ENCODE results near the gene SCIMP. TPM values are rescaled to one million over a fixed set of nuclear protein-coding genes. Genes with fewer than 3 reads are reported as not detected.
A peak's percentile ranks its signal among the peaks of the same experiment; 100 is the strongest.
"Not testable (repeated sequence)": the region's sequence is repeated elsewhere in the genome, so short reads cannot be mapped to it uniquely, and the experiment has no call there.

Gene SCIMP
- total RNA-seq, 2 donors from 2014 or later: 4.5 to 7.3 TPM

GRCh38 chr17:5241861-5242671, 7.4 kb upstream of the SCIMP start:
- peak; percentile 49 for DNase-seq (ENCODE audit: low spot score)
- intact Hi-C loops (cut with DNase I): no loop called here

DNA sequence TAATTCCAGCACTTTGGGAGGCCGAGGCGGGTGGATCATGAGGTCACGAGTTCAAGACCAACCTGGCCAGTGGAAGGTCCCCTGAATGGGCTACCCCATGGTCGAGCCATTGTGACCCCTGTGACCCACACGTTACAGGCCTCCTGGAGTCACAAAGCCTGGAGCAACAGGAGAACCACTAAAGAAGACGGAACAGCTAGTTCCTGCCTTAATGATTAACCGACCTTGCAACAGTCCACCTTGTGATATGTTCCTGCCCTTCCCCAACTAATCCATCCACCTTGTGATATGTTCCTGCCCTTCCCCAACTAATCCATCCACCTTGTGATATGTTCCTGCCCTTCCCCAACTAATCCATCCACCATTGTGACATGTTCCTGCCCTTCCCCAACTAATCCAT, 5.1 kb upstream of the SCIMP start:
- intact Hi-C loops (cut with DNase I): not testable (repeated sequence)
- DNase-seq (ENCODE audit: low spot score): peak; percentile 32

DNA sequence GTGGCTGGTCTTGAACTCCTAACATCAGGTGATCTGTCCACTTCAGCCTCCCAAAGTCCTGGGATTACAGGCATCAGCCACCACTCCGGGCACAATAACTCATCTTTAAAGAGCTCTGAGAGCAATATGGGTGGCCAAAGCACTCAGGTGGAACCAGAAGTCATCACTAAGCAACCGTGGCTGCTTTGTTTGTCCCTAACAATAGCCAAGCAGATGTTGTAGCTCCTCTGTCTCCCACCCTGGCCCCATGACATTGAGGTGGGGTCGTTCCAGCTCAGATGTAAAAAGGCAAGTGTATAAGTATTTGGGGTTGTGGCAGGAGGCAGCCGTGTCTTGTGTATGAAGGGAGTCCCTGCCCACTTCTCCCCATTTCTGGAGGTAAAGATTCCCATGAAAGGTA, 3.7 kb upstream of the SCIMP start:
- peak; percentile 52 for DNase-seq (ENCODE audit: low spot score)
- intact Hi-C loops (cut with DNase I): no loop called here

DNA sequence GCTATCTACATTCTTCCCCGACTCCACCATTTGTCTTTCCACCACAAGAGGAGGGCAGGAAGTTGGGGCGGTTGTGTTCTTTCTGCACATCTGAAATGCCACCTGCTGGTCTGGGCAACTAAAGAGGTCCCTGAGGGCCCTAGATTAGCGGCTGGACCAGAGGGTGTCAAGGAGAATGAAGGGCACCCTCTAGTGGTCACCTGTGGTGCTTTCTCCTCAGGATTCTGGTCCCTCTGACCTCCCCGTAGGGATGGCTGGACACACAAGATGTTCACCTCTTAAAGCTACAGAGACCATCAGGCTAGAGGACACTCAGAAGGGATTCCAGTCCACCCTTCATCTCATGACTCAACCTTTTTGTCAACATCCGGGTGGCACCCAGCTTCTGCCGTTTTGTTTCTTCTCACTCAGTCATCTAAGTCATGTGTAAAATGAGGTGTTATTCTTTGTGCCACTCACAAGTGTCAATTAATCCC, 2.9 kb upstream of the SCIMP start:
- intact Hi-C loops (cut with DNase I): no loop called here
- peak; percentile 76 for DNase-seq (ENCODE audit: low spot score)

DNA sequence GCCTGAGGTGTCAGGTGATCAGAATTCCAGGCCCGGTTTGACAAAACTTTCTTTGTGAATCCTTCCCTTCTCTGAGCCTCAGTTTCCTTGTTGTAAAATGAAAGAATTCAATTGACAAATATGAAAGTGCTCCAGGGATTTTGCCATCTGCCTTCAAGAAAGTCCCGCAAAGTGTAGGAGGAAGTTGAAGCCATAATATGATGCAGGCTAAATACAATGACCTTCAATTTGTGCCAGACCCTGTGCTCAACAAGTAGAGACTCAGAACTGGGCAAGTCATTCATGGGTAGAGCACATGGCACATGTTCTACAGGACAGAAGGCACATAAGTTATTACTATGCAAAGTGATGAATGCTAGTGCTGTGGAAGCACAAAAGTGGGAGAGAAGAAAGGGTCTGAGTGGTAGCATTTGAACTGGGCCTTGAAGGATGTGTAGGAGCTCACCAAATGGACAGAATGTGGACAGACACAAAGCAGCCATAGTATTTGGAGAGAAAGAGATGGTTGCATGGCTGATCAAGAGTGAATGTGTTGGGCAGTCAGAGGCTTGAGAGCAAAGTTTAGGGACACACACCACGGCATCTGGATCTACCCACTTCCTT, 2.4 kb upstream of the SCIMP start:
- DNase-seq (ENCODE audit: low spot score): no peak
- intact Hi-C loops (cut with DNase I): no loop called here

- DNase-seq (ENCODE audit: low spot score); intact Hi-C loops (cut with DNase I): not testable (repeated sequence)
Observed at GRCh38 chr17:5233492-5233891, 1.2 kb downstream of the SCIMP start.

DNA sequence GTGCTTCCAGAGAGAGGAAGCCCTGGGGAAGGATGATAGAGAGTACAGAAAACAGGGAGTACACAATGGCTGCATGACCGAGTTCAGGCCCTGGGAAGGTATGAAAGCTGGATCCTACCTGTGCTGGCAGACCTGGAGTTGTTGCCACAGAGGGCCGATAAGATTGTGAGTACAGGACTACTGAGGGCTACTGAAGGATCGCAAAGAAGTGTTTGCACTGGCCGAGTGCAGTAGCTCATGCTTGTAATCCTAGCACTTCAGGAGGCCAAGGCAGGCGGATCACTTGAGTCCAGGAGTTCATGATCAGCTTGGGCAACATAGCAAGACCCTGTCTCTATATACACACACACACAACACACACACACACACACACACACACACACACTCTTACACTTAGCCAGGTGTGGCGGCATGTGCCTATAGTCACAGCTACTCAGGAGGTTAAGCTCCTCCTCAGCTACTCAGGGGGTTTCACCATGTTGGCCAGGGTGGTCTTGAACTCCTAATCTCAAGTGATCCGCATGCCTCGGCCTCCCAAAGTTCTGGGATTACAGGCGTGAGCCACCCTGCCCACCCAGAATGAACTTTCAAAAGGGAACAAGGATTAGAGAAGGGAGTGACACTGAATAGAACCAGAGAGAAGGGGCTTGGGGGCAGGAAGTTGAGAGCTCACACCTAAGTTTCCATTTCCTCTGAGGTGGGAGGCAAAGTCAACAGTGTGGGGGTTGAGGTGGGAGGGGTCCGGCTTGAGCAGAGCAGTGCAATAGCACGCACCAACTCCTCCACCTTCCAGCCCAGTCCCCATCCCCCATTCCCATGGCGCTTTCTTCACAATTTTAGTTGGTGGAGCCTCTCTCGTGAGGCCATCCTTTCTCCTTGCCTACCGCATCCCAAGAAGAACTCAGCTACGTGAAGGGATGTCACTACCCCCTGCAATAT, 7.5 kb downstream of the SCIMP start:
- intact Hi-C loops (cut with DNase I): loop anchor here in 1 of 2 donors (10.0 kb wide), 1 partner anchor 868 kb away; no protein-coding TSS in a partner anchor
- no peak for DNase-seq (ENCODE audit: low spot score)

DNA sequence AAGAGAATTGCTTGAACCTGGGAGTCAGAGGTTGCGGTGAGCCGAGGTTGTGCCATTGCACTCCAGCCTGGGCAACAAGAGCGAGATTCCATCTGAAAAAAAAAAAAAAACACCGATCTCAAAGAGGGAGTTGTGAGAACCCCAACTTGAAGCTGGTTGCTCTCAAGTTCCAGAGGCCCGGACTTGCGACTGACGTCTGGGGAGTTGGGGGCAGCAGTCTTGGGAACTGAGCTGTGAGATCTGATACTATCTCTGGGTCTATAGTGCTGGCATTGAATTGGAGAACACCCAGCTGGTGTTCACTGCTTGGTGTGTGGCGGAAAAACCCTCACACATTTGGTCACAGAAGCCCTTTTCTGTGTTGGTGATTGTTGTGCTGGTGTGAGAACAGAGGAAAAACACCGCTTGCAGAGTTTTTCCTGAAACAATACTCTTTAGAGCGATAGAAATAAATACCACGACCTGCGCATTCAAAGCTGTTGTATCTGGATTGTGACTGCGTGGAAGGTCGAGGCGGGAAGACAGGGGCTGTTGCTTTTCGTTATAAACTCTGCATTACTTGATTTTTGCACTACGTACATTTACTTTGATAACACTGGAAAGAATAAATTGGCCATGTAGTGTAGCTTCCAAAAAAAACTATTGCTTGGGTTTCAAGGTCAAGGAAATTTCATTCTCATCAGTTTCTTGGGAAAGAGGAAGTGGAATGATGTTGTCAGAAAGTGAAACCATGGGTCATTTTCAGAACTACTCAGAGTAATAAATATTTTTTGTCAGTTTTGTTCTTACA, 8.8 kb downstream of the SCIMP start:
- DNase-seq (ENCODE audit: low spot score): no peak
- intact Hi-C loops (cut with DNase I): loop anchor here in 1 of 2 donors (10.0 kb wide), 1 partner anchor 869 kb away; no protein-coding TSS in a partner anchor

GRCh38 chr17:5221912-5222311, 12.7 kb downstream of the SCIMP start:
- DNase-seq (ENCODE audit: low spot score): peak; percentile 51
- intact Hi-C loops (cut with DNase I): loop anchor here in 1 of 2 donors (10.0 kb wide), 1 partner anchor 873 kb away; no protein-coding TSS in a partner anchor

GRCh38 chr17:5220074-5220473, 14.6 kb downstream of the SCIMP start:
- intact Hi-C loops (cut with DNase I): loop anchor here in 1 of 2 donors (10.0 kb wide), 1 partner anchor 875 kb away; no protein-coding TSS in a partner anchor
- no peak for DNase-seq (ENCODE audit: low spot score)

- peak; percentile 3 for DNase-seq (ENCODE audit: low spot score)
- intact Hi-C loops (cut with DNase I): no loop called here
Observed at GRCh38 chr17:5219536-5219935, 15.1 kb downstream of the SCIMP start.

DNA sequence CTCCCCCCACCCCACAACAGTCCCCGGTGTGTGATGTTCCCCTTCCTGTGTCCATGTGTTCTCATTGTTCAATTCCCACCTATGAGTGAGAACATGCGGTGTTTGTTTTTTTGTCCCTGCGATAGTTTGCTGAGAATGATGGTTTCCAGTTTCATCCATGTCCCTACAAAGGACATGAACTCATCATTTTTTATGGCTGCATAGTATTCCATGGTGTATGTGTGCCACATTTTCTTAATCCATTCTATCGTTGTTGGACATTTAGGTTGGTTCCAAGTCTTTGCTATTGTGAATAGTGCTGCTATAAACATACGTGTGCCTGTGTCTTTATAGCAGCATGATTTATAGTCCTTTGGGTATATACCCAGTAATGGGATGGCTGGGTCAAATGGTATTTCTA, 17.1 kb downstream of the SCIMP start:
- intact Hi-C loops (cut with DNase I); DNase-seq (ENCODE audit: low spot score): not testable (repeated sequence)

DNA sequence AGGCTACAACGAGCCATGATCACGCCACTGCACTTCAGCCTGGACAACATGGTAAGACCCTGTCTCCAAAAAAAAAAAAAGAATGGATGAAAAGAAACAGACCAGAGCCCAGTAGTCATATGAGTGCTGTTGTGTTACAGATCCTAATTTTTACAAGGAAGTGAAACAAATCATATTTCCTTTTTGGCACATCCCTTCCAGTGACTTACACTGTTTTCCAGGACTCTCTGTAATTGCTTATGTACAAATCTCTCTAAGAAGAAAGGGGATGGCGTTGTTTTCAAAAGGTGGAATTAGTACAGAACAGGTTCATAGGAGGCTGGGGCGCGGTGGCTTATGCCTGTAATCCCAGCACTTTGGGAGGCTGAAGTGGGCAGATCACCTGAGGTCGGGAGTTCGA, 23.2 kb downstream of the SCIMP start:
- intact Hi-C loops (cut with DNase I): no loop called here

GRCh38 chr17:5210614-5211252, 23.9 kb downstream of the SCIMP start:
- DNase-seq (ENCODE audit: low spot score): no peak
- intact Hi-C loops (cut with DNase I): no loop called here

More for the DNA sequence above, 23.2 kb downstream of the SCIMP start:
- no peak for DNase-seq (ENCODE audit: low spot score)

GRCh38 chr17:5210091-5210490, 24.6 kb downstream of the SCIMP start:
- intact Hi-C loops (cut with DNase I): no loop called here
- no peak for DNase-seq (ENCODE audit: low spot score)

- intact Hi-C loops (cut with DNase I): no loop called here
- no peak for DNase-seq (ENCODE audit: low spot score)
Observed at GRCh38 chr17:5209396-5209795, 25.3 kb downstream of the SCIMP start.

DNA sequence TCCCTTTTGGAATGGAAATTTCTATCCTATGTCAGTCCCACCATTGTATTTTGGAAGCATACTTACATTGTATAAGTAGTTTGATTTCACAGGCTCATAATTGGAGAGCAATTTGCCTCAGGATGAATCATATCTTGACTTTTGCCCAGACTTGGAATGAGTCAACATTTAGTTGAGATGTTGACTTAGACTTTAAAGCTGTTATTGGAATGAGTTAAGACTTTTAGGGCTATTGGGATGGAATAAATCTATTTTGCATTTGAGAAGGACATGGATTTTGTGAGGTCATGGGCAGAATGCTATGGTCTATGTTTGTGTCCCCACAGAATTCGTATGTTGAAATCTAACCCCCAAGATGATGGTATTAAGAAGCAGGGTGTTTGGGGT, 30.8 kb downstream of the SCIMP start:
- intact Hi-C loops (cut with DNase I): no loop called here
- no peak for DNase-seq (ENCODE audit: low spot score)

Measured in posterior vena cava (tissue), 2 donors.